H1 (cell line): ENCODE measurements around the gene METRNL. TPM values are rescaled to one million over a fixed set of nuclear protein-coding genes. Genes with fewer than 3 reads are reported as not detected.

ENCODE experiments used
- CTCF ChIA-PET: fragments of 300-600 bp; sonication (Branson Sonifier 250); formaldehyde crosslinking; loops from one replicate; lab custom pipeline; 2021; ENCODE audit not compliant: partially characterized antibody; lab: Charles Lee
- POLR2A ChIA-PET: fragments of 300-600 bp; sonication (Branson Sonifier 250); formaldehyde crosslinking; loops from one replicate; lab custom pipeline; 2021; ENCODE audit warnings: inconsistent platforms; ENCODE audit not compliant: partially characterized antibody; lab: Charles Lee
- DNase-seq, 2 experiments: peaks; one replicate each; pipeline versions ENCODE4 v3.0.0 to v3.0.0-alpha.2; 2010 to 2022; ENCODE audit warnings: low spot score in 2 of 2, low read depth in 1 of 2, mixed read lengths in 1 of 2
- FAIRE-seq: peaks from 2 replicates; lab custom pipeline; 2011; peaks lifted over from hg19 to GRCh38; lab: Jason Lieb, UNC
- H2AFZ ChIP-seq: 2 replicates; pipeline ENCODE4 v1.8.1; 2012; ENCODE audit warnings: low read length, inconsistent platforms
- H2AK5ac ChIP-seq: 2 replicates; pipeline ENCODE4 v1.6.1; 2013; ENCODE audit warnings: low read depth, low read length
- H2BK120ac ChIP-seq: replicated peaks from 2 replicates; pipeline ENCODE3; 2013; ENCODE audit warnings: low read depth, low read length, inconsistent platforms
- H2BK12ac ChIP-seq: 2 replicates; pipeline ENCODE4 v1.6.1; 2013; ENCODE audit warnings: low read depth, low read length
- H2BK15ac ChIP-seq: 2 replicates; pipeline ENCODE4 v1.6.1; 2013; ENCODE audit warnings: low read length
- H2BK20ac ChIP-seq: 2 replicates; pipeline ENCODE4 v1.6.1; 2013; ENCODE audit warnings: low read length
- H2BK5ac ChIP-seq: 2 replicates; pipeline ENCODE4 v1.6.1; 2013; ENCODE audit warnings: low read depth, low read length
- H3K14ac ChIP-seq: 2 replicates; pipeline ENCODE4 v1.6.1; 2013; ENCODE audit warnings: inconsistent platforms; ENCODE audit not compliant: insufficient read length
- H3K18ac ChIP-seq: 2 replicates; pipeline ENCODE4 v1.6.1; 2013; ENCODE audit warnings: low read length; ENCODE audit errors: extremely low read depth
- H3K23ac ChIP-seq: 2 replicates; pipeline ENCODE4 v1.6.1; 2013; ENCODE audit warnings: inconsistent platforms; ENCODE audit not compliant: insufficient read length
- H3K23me2 ChIP-seq: 2 replicates; pipeline ENCODE4 v1.6.1; 2013; ENCODE audit warnings: low read depth, low read length
- H3K27ac ChIP-seq: 2 replicates; pipeline ENCODE4 v1.6.1; 2011; ENCODE audit warnings: low read depth, low read length, inconsistent platforms
- H3K27me3 ChIP-seq, 4 experiments: replicated peaks in 1 of 4; 1 replicate in 1 of 4; 2 replicates in 3 of 4; pipeline versions ENCODE4 v1.6.1 to v1.8.1; 2011 to 2013; ENCODE audit warnings: low read length in 3 of 4, mild to moderate bottlenecking in 3 of 4, inconsistent platforms in 2 of 4, mixed read lengths in 2 of 4, moderate library complexity in 1 of 4; ENCODE audit not compliant: control insufficient read depth in 3 of 4, insufficient read depth in 3 of 4; ENCODE audit errors: extremely low read depth in 1 of 4
- H3K36me3 ChIP-seq, 4 experiments: 2 replicates each; pipeline versions ENCODE4 v1.6.1 to v1.8.1; 2011 to 2013; ENCODE audit warnings: mild to moderate bottlenecking in 4 of 4, low read length in 3 of 4, moderate library complexity in 2 of 4, control low read depth in 1 of 4, inconsistent platforms in 1 of 4; ENCODE audit not compliant: insufficient read depth in 4 of 4, control insufficient read depth in 2 of 4
- H3K4ac ChIP-seq: replicated peaks from 2 replicates; pipeline ENCODE3; 2013; ENCODE audit warnings: low read length, low read depth, mixed read lengths, inconsistent platforms; ENCODE audit not compliant: insufficient read length
- H3K4me1 ChIP-seq, 4 experiments: replicated peaks in 1 of 4; 1 replicate in 1 of 4; 2 replicates in 3 of 4; pipeline versions ENCODE4 v1.6.1 to v1.8.1; 2011 to 2013; ENCODE audit warnings: low read length in 3 of 4, inconsistent platforms in 2 of 4, mixed read lengths in 1 of 4; ENCODE audit not compliant: insufficient read depth in 4 of 4, control insufficient read depth in 3 of 4
- H3K4me2 ChIP-seq, 2 experiments: 2 replicates each; pipeline versions ENCODE4 v1.6.1 to v1.8.1; 2011 to 2013; ENCODE audit warnings: low read depth in 2 of 2, low read length in 2 of 2, control low read depth in 1 of 2, inconsistent platforms in 1 of 2, mild to moderate bottlenecking in 1 of 2; ENCODE audit not compliant: insufficient read depth in 1 of 2
- H3K4me3 ChIP-seq, 4 experiments: fragments of 200-600, 300-600 bp in 1 of 4; sonication (generic), shearing (Covaris generic), sonication (Bioruptor Twin) in 1 of 4; 2 replicates each; pipeline versions ENCODE4 v1.5.1 to v1.8.1; 2011 to 2016; ENCODE audit warnings: low read length in 4 of 4, low read depth in 3 of 4, control low read depth in 2 of 4, inconsistent platforms in 2 of 4, mild to moderate bottlenecking in 2 of 4, mixed read lengths in 1 of 4, moderate library complexity in 1 of 4; ENCODE audit not compliant: insufficient read depth in 2 of 4; ENCODE audit errors: extremely low read depth in 1 of 4
- H3K56ac ChIP-seq: replicated peaks from 2 replicates; pipeline ENCODE3; 2013; ENCODE audit warnings: low read depth, mild to moderate bottlenecking, mixed read lengths, low read length, inconsistent platforms; ENCODE audit not compliant: insufficient read length
- H3K79me1 ChIP-seq: 2 replicates; pipeline ENCODE4 v1.6.1; 2013; ENCODE audit warnings: low read depth, low read length, control low read depth
- H3K79me2 ChIP-seq, 2 experiments: 2 replicates each; pipeline versions ENCODE4 v1.6.1 to v1.8.1; 2012 to 2013; ENCODE audit warnings: low read length in 2 of 2, mild to moderate bottlenecking in 2 of 2, inconsistent platforms in 1 of 2; ENCODE audit not compliant: insufficient read depth in 2 of 2, control insufficient read depth in 1 of 2
- H3K9ac ChIP-seq, 4 experiments: replicated peaks in 1 of 4; 1 replicate in 1 of 4; 2 replicates in 3 of 4; pipeline versions ENCODE4 v1.6.1 to v1.8.1; 2011 to 2013; ENCODE audit warnings: low read depth in 3 of 4, low read length in 3 of 4, control low read depth in 2 of 4, mild to moderate bottlenecking in 2 of 4, moderate library complexity in 2 of 4, inconsistent platforms in 1 of 4; ENCODE audit errors: extremely low read depth in 1 of 4
- H3K9me3 ChIP-seq, 2 experiments: 2 replicates each; pipeline versions ENCODE4 v1.6.1 to v1.8.1; 2012 to 2013; ENCODE audit warnings: mild to moderate bottlenecking in 2 of 2, moderate library complexity in 2 of 2, control low read depth in 1 of 2, inconsistent platforms in 1 of 2, low read depth in 1 of 2, low read length in 1 of 2, mixed read lengths in 1 of 2; ENCODE audit not compliant: insufficient read depth in 2 of 2
- H4K20me1 ChIP-seq, 2 experiments: replicated peaks in 1 of 2; 2 replicates each; pipeline versions ENCODE3 to v1.8.1; 2011 to 2013; ENCODE audit warnings: inconsistent platforms in 2 of 2, low read length in 2 of 2, mild to moderate bottlenecking in 1 of 2; ENCODE audit not compliant: insufficient read depth in 2 of 2, control insufficient read depth in 1 of 2
- H4K5ac ChIP-seq: 2 replicates; pipeline ENCODE4 v1.6.1; 2013; ENCODE audit warnings: low read length, low read depth, mixed read lengths, inconsistent platforms; ENCODE audit not compliant: insufficient read length
- H4K8ac ChIP-seq: 2 replicates; pipeline ENCODE4 v1.8.0; 2013; ENCODE audit warnings: mild to moderate bottlenecking, moderate library complexity, low read length, inconsistent platforms; ENCODE audit not compliant: insufficient read depth; ENCODE audit errors: extremely low read depth
- H4K91ac ChIP-seq: replicated peaks from 2 replicates; pipeline ENCODE3; 2013; ENCODE audit warnings: low read length, mixed read lengths, inconsistent platforms; ENCODE audit not compliant: insufficient read length
- CBX8 ChIP-seq: fragments of 300-800, 300-1000 bp; sonication (generic); IDR thresholded peaks from 2 replicates; pipeline ENCODE4 v1.7.1; 2016; ENCODE audit warnings: low read depth, low read length, borderline replicate concordance
- CTBP2 ChIP-seq: IDR thresholded peaks from 2 replicates; pipeline ENCODE4 v1.7.0; 2011; ENCODE audit warnings: borderline replicate concordance, mild to moderate bottlenecking, moderate library complexity, mixed read lengths, low read length; ENCODE audit not compliant: insufficient read depth, insufficient read length
- KDM4A ChIP-seq: IDR thresholded peaks from one replicate; pipeline ENCODE4 v1.7.1; 2012; ENCODE audit warnings: low read depth, mild to moderate bottlenecking, moderate library complexity, low read length, inconsistent platforms; ENCODE audit not compliant: severe bottlenecking
- KDM5A ChIP-seq: fragments of 200-600 bp; IDR thresholded peaks from 2 replicates; pipeline ENCODE4 v1.7.1; 2012; ENCODE audit warnings: mild to moderate bottlenecking, low read length, inconsistent platforms, mixed read lengths
- PHF8 ChIP-seq: fragments of 200-600 bp; sonication (generic); conservative IDR thresholded peaks from 2 replicates; pipeline ENCODE4 v1.7.1; 2012; ENCODE audit warnings: low read depth, mild to moderate bottlenecking, inconsistent platforms, low read length, moderate library complexity
- RBBP5 ChIP-seq: IDR thresholded peaks from 2 replicates; pipeline ENCODE4 v1.7.1; 2012; ENCODE audit warnings: low read depth, mild to moderate bottlenecking, inconsistent platforms, low read length, moderate library complexity, borderline replicate concordance
- RFX5 ChIP-seq: IDR thresholded peaks from 2 replicates; pipeline ENCODE4 v1.6.1; 2011; ENCODE audit warnings: low read depth, low read length, improper control_type of control experiment, borderline replicate concordance
- TEAD4 ChIP-seq: IDR thresholded peaks from 2 replicates; pipeline ENCODE4 v1.6.1; 2012; ENCODE audit warnings: low read depth, low read length, inconsistent platforms, mixed read lengths
- ZNF274 ChIP-seq: IDR thresholded peaks from 2 replicates; pipeline ENCODE4 v1.7.0; 2012; ENCODE audit warnings: low read length, borderline replicate concordance; ENCODE audit errors: extremely low read depth
- WGBS, 2 experiments: shearing (Covaris generic) in 1 of 2; methylation state at CpG; one replicate each; pipeline versions ENCODE4 v1.1.6 to v1.1.7; 2013 to 2015; ENCODE audit warnings: low lambda C conversion rate in 2 of 2, mixed read lengths in 2 of 2, inconsistent platforms in 1 of 2, low coverage in 1 of 2, missing lambda C conversion rate in 1 of 2; ENCODE audit not compliant: insufficient replicate concordance in 2 of 2, insufficient coverage in 1 of 2, insufficient read length in 1 of 2; ENCODE audit errors: extremely low coverage in 1 of 2, missing lambda C conversion rate in 1 of 2; 5-methylcytosine and 5-hydroxymethylcytosine counted together
- polyA plus RNA-seq, 7 experiments: library from polyadenylated mRNA; depleted of rRNA in 3 of 7; stranded (reverse) in 5 of 7; unstranded in 2 of 7; fragments of >200 nt in 5 of 7; fragments of 200-250 nt in 2 of 7; gene quantifications; 1 replicate in 5 of 7; 2 replicates in 1 of 7; 4 replicates in 1 of 7; pipeline versions ENCODE4 v1.2.1 to v1.2.3, GENCODE V29; 2011 to 2013; ENCODE audit warnings: missing spikeins in 2 of 7, mixed read lengths in 2 of 7
- total RNA-seq: library from RNA; stranded (reverse); fragmentation: NEBNext Ultra II Directional; extraction: Animal tissue kit (Norgen Biotek cat#: 25700); gene quantifications from 2 replicates; pipeline ENCODE4 v1.2.1, GENCODE V29; 2021
- TF ChIP-seq, protein P1 (sequence below): IDR thresholded peaks from 2 replicates; pipeline ENCODE4 v1.6.1; 2011; ENCODE audit warnings: low read depth, mild to moderate bottlenecking, low read length; ENCODE audit not compliant: insufficient read depth

The METRNL gene
- total and polyA plus RNA-seq, 2 of the 8 experiments (the other 6 are each of a cell fraction or from before 2014, with no cell fraction given): 13.9 to 14.2 TPM

DNA sequence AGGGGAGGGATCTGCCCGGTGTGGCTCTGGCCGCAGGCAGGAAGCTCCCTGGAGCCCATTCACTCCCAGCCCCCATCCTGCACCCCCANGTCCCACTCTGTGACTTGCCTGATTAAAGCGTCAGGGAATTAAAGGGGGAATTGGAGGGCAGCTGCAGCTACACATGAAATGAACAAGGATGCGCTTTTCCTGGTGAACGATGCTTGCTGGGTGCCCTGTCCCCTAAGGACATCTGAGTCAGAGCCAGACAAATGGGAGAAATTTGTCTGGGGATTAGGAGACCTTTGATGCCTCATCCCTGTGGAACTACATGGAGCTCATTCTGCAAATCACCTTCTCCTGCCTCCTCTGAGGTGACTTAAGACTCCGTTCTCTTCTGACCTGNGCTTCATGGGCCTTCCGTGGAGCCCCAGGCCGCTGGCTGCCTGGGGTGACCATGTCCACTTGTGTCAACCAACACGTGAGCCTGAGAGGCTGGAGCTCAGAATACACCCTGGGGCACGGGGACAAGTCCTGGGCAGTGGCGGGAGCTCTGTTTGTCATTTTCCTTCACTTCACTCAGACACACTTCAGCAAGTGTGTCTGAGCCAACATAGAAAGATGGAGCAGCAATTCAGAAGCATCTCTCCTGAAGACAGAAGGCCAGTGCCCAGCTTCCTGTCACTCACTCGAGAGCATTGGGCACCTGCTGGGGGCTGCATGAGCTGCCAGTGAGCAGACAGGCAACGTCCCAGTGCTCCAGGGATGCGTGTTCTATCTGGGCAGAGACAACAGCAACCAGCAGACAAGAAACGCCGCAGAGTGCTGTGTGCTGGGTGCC, 54.1 kb downstream of the METRNL start:
- Histone ChIP-seq H3K27me3 (no peaks in the 10 kb centered on the region), H3K4ac (no peak overlapping the region), H3K23ac (no peak overlapping the region), H3K36me3 (no peaks in the 10 kb centered on the region), H3K56ac (no peak overlapping the region), H3K14ac (no peak overlapping the region), H3K23me2 (no peaks in the 10 kb centered on the region), H2BK12ac (no peak overlapping the region), H3K4me3 (no peak overlapping the region), H3K27ac (no peak overlapping the region), H2BK5ac (no peak overlapping the region), H4K91ac (no peak overlapping the region), H4K20me1 (no peaks in the 10 kb centered on the region), H3K4me2 (no peak overlapping the region), H2BK20ac (no peak overlapping the region), H4K5ac (no peak overlapping the region), H2AK5ac (no peak overlapping the region), H3K79me1 (no peaks in the 10 kb centered on the region), H2BK120ac (no peak overlapping the region), H2BK15ac (no peak overlapping the region), H3K9ac (no peak overlapping the region), H3K4me1 (no peaks in the 10 kb centered on the region), H3K18ac (no peak overlapping the region), H4K8ac (no peak overlapping the region), H2AFZ (no peak overlapping the region), H3K79me2 (no peaks in the 10 kb centered on the region), H3K9me3 (peaks cover 37 to 84% of the 10 kb centered on the region in 2 experiments)
- 91% methylated on average over 13 of the region's 16 CpGs; no CpG with 5 or more reads in 1 of the 2 experiments for WGBS, 2 experiments
- POLR2A ChIA-PET: no interaction called here
- DNase-seq: no peak
- no peak for FAIRE-seq
- CTCF ChIA-PET: interaction anchor here (0.6 to 1.3 kb wide), 3 partner anchors 11 to 48 kb away, joined by 3 to 7 read pairs (median 4); no protein-coding TSS in a partner anchor
- TF ChIP-seq RBBP5 (no peak), CTBP2 (no peak), RFX5 (no peak), PHF8 (no peak), KDM5A (no peak), TEAD4 (no peak), ZNF274 (no peak), KDM4A (no peak), CBX8 (no peak)
- TF ChIP-seq, protein P1, sequence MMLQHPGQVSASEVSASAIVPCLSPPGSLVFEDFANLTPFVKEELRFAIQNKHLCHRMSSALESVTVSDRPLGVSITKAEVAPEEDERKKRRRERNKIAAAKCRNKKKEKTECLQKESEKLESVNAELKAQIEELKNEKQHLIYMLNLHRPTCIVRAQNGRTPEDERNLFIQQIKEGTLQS: no peak
